ENCODE data around the gene DIP2C. TPM values are rescaled to one million over a fixed set of nuclear protein-coding genes. Genes with fewer than 3 reads are reported as not detected.

The DIP2C gene
- total RNA-seq, 2 donors from 2014 or later = 13.0 to 13.7 TPM

DNA sequence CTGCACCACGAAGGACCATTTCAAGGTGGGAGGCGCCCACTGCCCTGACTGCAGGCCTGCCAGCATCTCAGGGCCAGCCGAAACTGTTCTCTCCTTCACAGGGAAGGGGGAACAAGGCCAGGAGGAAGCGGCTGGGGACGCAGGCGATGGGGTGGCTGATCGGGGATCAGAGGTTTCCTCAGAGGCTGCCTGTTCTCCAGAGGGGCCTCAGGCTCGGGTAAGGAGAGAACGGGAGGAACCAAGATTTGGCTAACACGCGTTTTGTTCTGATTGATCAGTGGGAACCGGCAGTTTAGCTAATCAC is 87.9 kb downstream of the DIP2C start:
- H3K4me1 Mint-ChIP-seq = peaks cover 27% of the 10 kb centered on the region

GRCh38 chr10:600876-601659 is 88.4 kb downstream of the DIP2C start:
- no peak for DNase-seq
- Histone ChIP-seq H3K27ac (ENCODE audit: low read depth, low read length) (no peak overlapping the region), H3K9ac (ENCODE audit: extremely low read depth, low read length, poor library complexity, severe bottlenecking) (no peak overlapping the region), H3K4me1 (ENCODE audit: control insufficient read depth, insufficient read depth, low read length) (no peaks in the 10 kb centered on the region), H3K27me3 (ENCODE audit: control insufficient read depth, insufficient read depth, low read length, poor library complexity, severe bottlenecking) (no peaks in the 10 kb centered on the region), H3K4me3 (ENCODE audit: low read length) (no peak overlapping the region), H3K36me3 (ENCODE audit: control insufficient read depth, insufficient read depth, low read length) (no peaks in the 10 kb centered on the region), H3K9me3 (ENCODE audit: control insufficient read depth, low read length) (no peaks in the 10 kb centered on the region)
- H3K4me3 Mint-ChIP-seq = no peak overlapping the region
- H3K4me1 Mint-ChIP-seq = peaks cover 27% of the 10 kb centered on the region
- H3K27ac Mint-ChIP-seq = no peak overlapping the region
- 93 to 95% methylated on average over 9 to 11 of the region's 11 CpGs for WGBS, 2 experiments (ENCODE audit: insufficient coverage in 1 of 2, insufficient read length in 1 of 2)
- no peaks in the 10 kb centered on the region for H3K27me3 Mint-ChIP-seq (ENCODE audit: insufficient read depth)
- H3K36me3 Mint-ChIP-seq (ENCODE audit: low read depth) = no peaks in the 10 kb centered on the region
- TF ChIP-seq, protein P1, sequence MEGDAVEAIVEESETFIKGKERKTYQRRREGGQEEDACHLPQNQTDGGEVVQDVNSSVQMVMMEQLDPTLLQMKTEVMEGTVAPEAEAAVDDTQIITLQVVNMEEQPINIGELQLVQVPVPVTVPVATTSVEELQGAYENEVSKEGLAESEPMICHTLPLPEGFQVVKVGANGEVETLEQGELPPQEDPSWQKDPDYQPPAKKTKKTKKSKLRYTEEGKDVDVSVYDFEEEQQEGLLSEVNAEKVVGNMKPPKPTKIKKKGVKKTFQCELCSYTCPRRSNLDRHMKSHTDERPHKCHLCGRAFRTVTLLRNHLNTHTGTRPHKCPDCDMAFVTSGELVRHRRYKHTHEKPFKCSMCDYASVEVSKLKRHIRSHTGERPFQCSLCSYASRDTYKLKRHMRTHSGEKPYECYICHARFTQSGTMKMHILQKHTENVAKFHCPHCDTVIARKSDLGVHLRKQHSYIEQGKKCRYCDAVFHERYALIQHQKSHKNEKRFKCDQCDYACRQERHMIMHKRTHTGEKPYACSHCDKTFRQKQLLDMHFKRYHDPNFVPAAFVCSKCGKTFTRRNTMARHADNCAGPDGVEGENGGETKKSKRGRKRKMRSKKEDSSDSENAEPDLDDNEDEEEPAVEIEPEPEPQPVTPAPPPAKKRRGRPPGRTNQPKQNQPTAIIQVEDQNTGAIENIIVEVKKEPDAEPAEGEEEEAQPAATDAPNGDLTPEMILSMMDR (conservative IDR thresholded peaks at IDR 0.05) = no peak
- H3K9me3 Mint-ChIP-seq = no peaks in the 10 kb centered on the region

More for the DNA sequence above, 87.9 kb downstream of the DIP2C start:
- no peak overlapping the region for H3K27ac ChIP-seq (ENCODE audit: low read depth, low read length)
- H3K36me3 Mint-ChIP-seq (ENCODE audit: low read depth) = no peaks in the 10 kb centered on the region
- no peaks in the 10 kb centered on the region for H3K27me3 Mint-ChIP-seq (ENCODE audit: insufficient read depth)
- no peaks in the 10 kb centered on the region for H3K9me3 ChIP-seq (ENCODE audit: control insufficient read depth, low read length)
- no peak overlapping the region for H3K4me3 Mint-ChIP-seq
- H3K27me3 ChIP-seq (ENCODE audit: control insufficient read depth, insufficient read depth, low read length, poor library complexity, severe bottlenecking) = no peaks in the 10 kb centered on the region
- H3K9me3 Mint-ChIP-seq = no peaks in the 10 kb centered on the region
- H3K36me3 ChIP-seq (ENCODE audit: control insufficient read depth, insufficient read depth, low read length) = no peaks in the 10 kb centered on the region
- 89 to 98% methylated on average over 6 to 12 of the region's 12 CpGs for WGBS, 2 experiments (ENCODE audit: insufficient coverage in 1 of 2, insufficient read length in 1 of 2)
- H3K4me3 ChIP-seq (ENCODE audit: low read length) = no peak overlapping the region
- H3K27ac Mint-ChIP-seq = no peak overlapping the region
- H3K4me1 ChIP-seq (ENCODE audit: control insufficient read depth, insufficient read depth, low read length) = no peaks in the 10 kb centered on the region
- H3K9ac ChIP-seq (ENCODE audit: extremely low read depth, low read length, poor library complexity, severe bottlenecking) = no peak overlapping the region
- TF ChIP-seq, protein P1 (conservative IDR thresholded peaks at IDR 0.05) = no peak
- DNase-seq = no peak

- WGBS, 2 experiments (ENCODE audit: insufficient coverage in 1 of 2, insufficient read length in 1 of 2) = 94 to 98% methylated on average over 9 to 15 of the region's 15 CpGs
- Mint-ChIP-seq H3K4me3 (no peak overlapping the region), H3K4me1 (peaks cover 27% of the 10 kb centered on the region), H3K9me3 (no peaks in the 10 kb centered on the region), H3K27ac (no peak overlapping the region), H3K36me3 (ENCODE audit: low read depth) (no peaks in the 10 kb centered on the region), H3K27me3 (ENCODE audit: insufficient read depth) (no peaks in the 10 kb centered on the region)
- no peak for DNase-seq
- TF ChIP-seq, protein P1 (conservative IDR thresholded peaks at IDR 0.05) = no peak
- no peaks in the 10 kb centered on the region for H3K36me3 ChIP-seq (ENCODE audit: control insufficient read depth, insufficient read depth, low read length)
- H3K9me3 ChIP-seq (ENCODE audit: control insufficient read depth, low read length) = no peaks in the 10 kb centered on the region
- H3K9ac ChIP-seq (ENCODE audit: extremely low read depth, low read length, poor library complexity, severe bottlenecking) = no peak overlapping the region
- H3K4me1 ChIP-seq (ENCODE audit: control insufficient read depth, insufficient read depth, low read length) = no peaks in the 10 kb centered on the region
- no peaks in the 10 kb centered on the region for H3K27me3 ChIP-seq (ENCODE audit: control insufficient read depth, insufficient read depth, low read length, poor library complexity, severe bottlenecking)
- H3K4me3 ChIP-seq (ENCODE audit: low read length) = no peak overlapping the region
- no peak overlapping the region for H3K27ac ChIP-seq (ENCODE audit: low read depth, low read length)
Observed at GRCh38 chr10:600234-600633, 89.2 kb downstream of the DIP2C start.
